ENCODE measurements around the gene MOCOS.

The MOCOS gene

GRCh38 chr18:36271153-36271552 lies 83.9 kb downstream of the MOCOS start:
- DNase-seq (ENCODE audit: low spot score): no peak

- no peak for DNase-seq (ENCODE audit: low spot score)
These were observed 86.0 kb downstream of the MOCOS start for GRCh38 chr18:36273347-36273746.

- no peak for DNase-seq (ENCODE audit: low spot score)
These were observed 86.9 kb downstream of the MOCOS start for GRCh38 chr18:36274083-36274715.

- no peak for DNase-seq (ENCODE audit: low spot score)
These were observed 88.3 kb downstream of the MOCOS start for GRCh38 chr18:36275561-36275960.

- DNase-seq (ENCODE audit: low spot score): no peak
These were observed 91.7 kb downstream of the MOCOS start for GRCh38 chr18:36279001-36279400.

- DNase-seq (ENCODE audit: low spot score): no peak
These were observed 94.6 kb downstream of the MOCOS start for GRCh38 chr18:36281936-36282335.

- DNase-seq (ENCODE audit: low spot score): no peak
These were observed 96.2 kb downstream of the MOCOS start for GRCh38 chr18:36283448-36283847.

- no peak for DNase-seq (ENCODE audit: low spot score)
These were observed 97.0 kb downstream of the MOCOS start for GRCh38 chr18:36284268-36284667.

- peak; percentile 24 for DNase-seq (ENCODE audit: low spot score)
These were observed 97.5 kb downstream of the MOCOS start for GRCh38 chr18:36284671-36285295.

GRCh38 chr18:36287653-36288052 lies 100.4 kb downstream of the MOCOS start:
- DNase-seq (ENCODE audit: low spot score): no peak

GRCh38 chr18:36288689-36289088 lies 101.4 kb downstream of the MOCOS start:
- no peak for DNase-seq (ENCODE audit: low spot score)

- no peak for DNase-seq (ENCODE audit: low spot score)
These were observed 106.7 kb downstream of the MOCOS start for GRCh38 chr18:36294031-36294430.

GRCh38 chr18:36295214-36295613 lies 107.9 kb downstream of the MOCOS start:
- no peak for DNase-seq (ENCODE audit: low spot score)

GRCh38 chr18:36295880-36296301 lies 108.6 kb downstream of the MOCOS start:
- no peak for DNase-seq (ENCODE audit: low spot score)

GRCh38 chr18:36296650-36297416 lies 109.5 kb downstream of the MOCOS start:
- peak; percentile 47 for DNase-seq (ENCODE audit: low spot score)

GRCh38 chr18:36297417-36298125 lies 110.3 kb downstream of the MOCOS start, which contains the start of gene FHOD3:
TSS of gene FHOD3 (plus strand) at chr18:36297713. CDS start at chr18:36297836, 123 bp downstream.
- peak; percentile 55 for DNase-seq (ENCODE audit: low spot score)

- peak; percentile 12 for DNase-seq (ENCODE audit: low spot score)
These were observed 110.9 kb downstream of the MOCOS start for GRCh38 chr18:36298126-36298741.

GRCh38 chr18:36299015-36299414 lies 111.7 kb downstream of the MOCOS start:
- no peak for DNase-seq (ENCODE audit: low spot score)

GRCh38 chr18:36300211-36300610 lies 112.9 kb downstream of the MOCOS start:
- no peak for DNase-seq (ENCODE audit: low spot score)

- no peak for DNase-seq (ENCODE audit: low spot score)
These were observed 114.6 kb downstream of the MOCOS start for GRCh38 chr18:36301884-36302283.

GRCh38 chr18:36302676-36303075 lies 115.4 kb downstream of the MOCOS start:
- DNase-seq (ENCODE audit: low spot score): no peak

Data from HuH-7 (cell line).